PC-3 (cell line): Measurements from ENCODE around the gene GABRG2. TPM values are rescaled to one million over a fixed set of nuclear protein-coding genes. Genes with fewer than 3 reads are reported as not detected.
A peak's percentile ranks its signal among the peaks of the same experiment; 100 is the strongest.

Experiments used
- ATAC-seq: fragments of 200-7000 bp; cut with Tn5 transposase; 2 replicates; pipeline ENCODE4 v1.9.1; 2020; ENCODE audit warnings: mild to moderate bottlenecking, moderate library complexity
- Bru-seq: library from RNA; stranded (reverse); fragments of 400-500 nt; gene quantifications from one replicate; lab custom pipeline; 2021; lab: Mats Ljungman, UMichigan
- BruChase-seq, 2 experiments: library from RNA; stranded (reverse); fragments of 400-500 nt; gene quantifications; one replicate each; lab custom pipeline; 2021; lab: Mats Ljungman, UMichigan
- BruUV-seq: library from RNA; stranded (reverse); fragments of 400-500 nt; replicated peaks from 2 replicates; lab custom pipeline; 2021; lab: Mats Ljungman, UMichigan
- CTCF ChIA-PET: fragments of 300-600 bp; sonication (Branson Sonifier 250); formaldehyde crosslinking; loops from one replicate; lab custom pipeline; 2022; ENCODE audit warnings: antibody characterized with exemption; lab: Charles Lee
- POLR2A ChIA-PET: fragments of 300-600 bp; sonication (Branson Sonifier 250); formaldehyde crosslinking; loops from one replicate; lab custom pipeline; 2022; ENCODE audit warnings: antibody characterized with exemption; ENCODE audit not compliant: unreplicated experiment; lab: Charles Lee
- DNase-seq: peaks from one replicate; pipeline ENCODE4 v3.0.0-alpha.2; 2015
- H2AFZ ChIP-seq: fragments of 300-600 bp; sonication (generic); 2 replicates; pipeline ENCODE4 v1.6.0; 2016; ENCODE audit warnings: antibody characterized with exemption, low read length
- H3F3A ChIP-seq: fragments of 300-600 bp; sonication (generic); one replicate; pipeline ENCODE4 v1.6.0; 2017; ENCODE audit warnings: antibody characterized with exemption, low read length, control low read depth, mild to moderate bottlenecking; ENCODE audit not compliant: unreplicated experiment
- H3K27ac ChIP-seq: fragments of 300-600 bp; sonication (generic); 2 replicates; pipeline ENCODE4 v1.5.1; 2016; ENCODE audit warnings: mild to moderate bottlenecking, low read length
- H3K27me3 ChIP-seq: fragments of 300-600 bp; sonication (generic); 2 replicates; pipeline ENCODE4 v1.6.1; 2016; ENCODE audit warnings: low read length, mixed read lengths
- H3K36me3 ChIP-seq: fragments of 300-600 bp; sonication (generic); 2 replicates; pipeline ENCODE4 v1.6.1; 2016; ENCODE audit warnings: low read depth, mixed run types, low read length, mixed read lengths
- H3K4me1 ChIP-seq: fragments of 300-600 bp; sonication (generic); 2 replicates; pipeline ENCODE4 v1.5.1; 2016; ENCODE audit warnings: low read length; ENCODE audit not compliant: insufficient read depth
- H3K4me2 ChIP-seq: fragments of 300-600 bp; sonication (generic); 2 replicates; pipeline ENCODE4 v1.6.0; 2016; ENCODE audit warnings: low read length
- H3K4me3 ChIP-seq: fragments of 300-600 bp; sonication (generic); 2 replicates; pipeline ENCODE4 v1.5.1; 2016; ENCODE audit warnings: mild to moderate bottlenecking, low read length, mixed read lengths
- H3K79me2 ChIP-seq: fragments of 300-600 bp; sonication (generic); 2 replicates; pipeline ENCODE4 v1.6.1; 2017; ENCODE audit warnings: low read length, mixed read lengths
- H3K9ac ChIP-seq: fragments of 300-600 bp; sonication (generic); 2 replicates; pipeline ENCODE4 v1.6.0; 2016; ENCODE audit warnings: mild to moderate bottlenecking, low read length
- H3K9me2 ChIP-seq: fragments of 300-600 bp; sonication (generic); replicated peaks from 2 replicates; pipeline ENCODE4 v1.6.1; 2016; ENCODE audit warnings: mixed run types, low read length, mixed read lengths
- H3K9me3 ChIP-seq: fragments of 300-600 bp; sonication (generic); 2 replicates; pipeline ENCODE4 v1.6.1; 2016; ENCODE audit warnings: low read length, mixed read lengths
- H4K20me1 ChIP-seq: fragments of 300-600 bp; sonication (generic); 2 replicates; pipeline ENCODE4 v1.6.1; 2016; ENCODE audit warnings: low read length, mixed read lengths
- CTCF ChIP-seq: fragments of 300-600 bp; sonication (generic); conservative IDR thresholded peaks from 2 replicates; pipeline ENCODE4 v1.5.1; 2017; ENCODE audit warnings: antibody characterized with exemption, low read depth, mild to moderate bottlenecking, low read length
- EZH2 ChIP-seq: fragments of 300-600 bp; sonication (generic); IDR thresholded peaks from one replicate; pipeline ENCODE4 v1.6.1; 2017; ENCODE audit warnings: antibody characterized with exemption, mild to moderate bottlenecking, low read length; ENCODE audit not compliant: unreplicated experiment
- EZH2phosphoT487 ChIP-seq: fragments of 300-600 bp; sonication (generic); IDR thresholded peaks from 2 replicates; pipeline ENCODE4 v1.6.1; 2018; ENCODE audit warnings: mild to moderate bottlenecking, antibody characterized with exemption, low read length, borderline replicate concordance
- intact Hi-C: fragments of 100-400 bp; cut with micrococcal nuclease; formaldehyde crosslinking; loops from 2 replicates; pipeline ENCODE4 v1.9.0; 2023
- long read RNA-seq: library from polyadenylated mRNA; unstranded; transcript quantifications from one replicate; pipeline ENCODE4 v2.0.0, GENCODE V29; 2021; ENCODE audit not compliant: unreplicated experiment
- total RNA-seq: library from RNA; depleted of rRNA; stranded (reverse); fragments of >200 nt; gene quantifications from 2 replicates; pipeline ENCODE4 v1.2.3, GENCODE V29; 2014; rRNA removed

The GABRG2 gene
- not detected in 2 replicates for total RNA-seq
- percentile 4 among the genes with signal in this experiment for Bru-seq, nascent RNA
- percentile 1 among the genes with signal in this experiment for BruChase-seq, experiment 1, labeled RNA remaining after a 6-hour chase
- percentile 2 among the genes with signal in this experiment for BruChase-seq, experiment 2, labeled RNA remaining after a 2-hour chase
- long read RNA-seq, partial matches to known transcripts: 0 of 1 reads
- long read RNA-seq, other reads (novel, unspliced or antisense): 1 of 1 reads

DNA sequence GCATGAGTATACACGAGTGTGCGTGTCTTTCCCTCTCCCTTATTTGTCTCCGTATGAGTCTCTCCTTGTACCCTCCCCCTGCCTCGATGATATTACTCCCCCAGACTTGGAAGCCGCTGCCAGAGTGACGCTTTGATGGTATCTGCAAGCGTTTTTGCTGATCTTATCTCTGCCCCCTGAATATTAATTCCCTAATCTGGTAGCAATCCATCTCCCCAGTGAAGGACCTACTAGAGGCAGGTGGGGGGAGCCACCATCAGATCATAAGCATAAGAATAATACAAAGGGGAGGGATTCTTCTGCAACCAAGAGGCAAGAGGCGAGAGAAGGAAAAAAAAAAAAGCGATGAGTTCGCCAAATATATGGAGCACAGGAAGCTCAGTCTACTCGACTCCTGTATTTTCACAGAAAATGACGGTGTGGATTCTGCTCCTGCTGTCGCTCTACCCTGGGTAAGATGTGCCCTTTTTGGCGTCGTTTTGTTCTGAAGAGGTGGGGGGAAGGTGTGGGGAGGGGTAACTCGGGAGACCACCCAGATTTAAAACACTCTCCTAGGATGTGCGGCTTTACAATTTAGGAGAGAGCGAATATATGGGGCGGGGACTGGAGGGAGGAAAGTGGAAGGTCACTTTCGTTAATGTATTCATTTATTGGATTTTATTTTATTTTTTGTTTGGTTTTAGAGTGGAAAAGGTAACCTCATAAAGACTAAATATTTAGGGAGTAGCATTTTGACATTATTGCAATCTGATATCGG, at the start of gene GABRG2:
TSS of gene GABRG2 (plus strand) at position 119 of the 757 bp plus-strand sequence. CDS start at position 346, 227 bp downstream.
- Histone ChIP-seq H2AFZ (no peak within 1 kb of the TSS), H3K9me2 (no peaks in the 10 kb centered on the region), H3K27me3 (no peaks in the 10 kb centered on the region), H3K27ac (no peak within 1 kb of the TSS), H3F3A (no peaks in the 10 kb centered on the region), H4K20me1 (no peaks in the 10 kb centered on the region), H3K9ac (no peak within 1 kb of the TSS), H3K9me3 (no peaks in the 10 kb centered on the region), H3K4me3 (no peak within 1 kb of the TSS), H3K79me2 (no peaks in the 10 kb centered on the region), H3K36me3 (no peaks in the 10 kb centered on the region), H3K4me1 (no peaks in the 10 kb centered on the region), H3K4me2 (no peak within 1 kb of the TSS)
- TF ChIP-seq CTCF (no peak), EZH2phosphoT487 (no peak), EZH2 (no peak)
- intact Hi-C loops: no loop called here
- BruUV-seq: no TSS peak
- DNase-seq (no peak), ATAC-seq (no peak)
- POLR2A ChIA-PET: no interaction called here
- CTCF ChIA-PET: no interaction called here

- BruUV-seq: no TSS peak
- no peaks in the 10 kb centered on the region for H3F3A ChIP-seq
- no peaks in the 10 kb centered on the region for H3K36me3 ChIP-seq
- no peak overlapping the region for H3K9ac ChIP-seq
- no peaks in the 10 kb centered on the region for H3K9me2 ChIP-seq
- H2AFZ ChIP-seq: no peak overlapping the region
- ATAC-seq: no peak
- ChIA-PET POLR2A (no interaction called here), CTCF (no interaction called here)
- intact Hi-C loops: no loop called here
- peaks cover 5% of the 10 kb centered on the region; the same call in 1 of the 2 replicates for H3K9me3 ChIP-seq
- peak; percentile 3 for DNase-seq
- no peak for TF ChIP-seq CTCF
- TF ChIP-seq EZH2: no peak
- no peak for TF ChIP-seq EZH2phosphoT487
- H3K4me3 ChIP-seq: no peak overlapping the region
- H3K4me2 ChIP-seq: no peak overlapping the region
- H3K27ac ChIP-seq: no peak overlapping the region
- no peaks in the 10 kb centered on the region for H3K79me2 ChIP-seq
- H3K4me1 ChIP-seq: no peaks in the 10 kb centered on the region
- no peaks in the 10 kb centered on the region for H3K27me3 ChIP-seq
- no peaks in the 10 kb centered on the region for H4K20me1 ChIP-seq
Measured at GRCh38 chr5:162025312-162025711, 42.3 kb upstream of the GABRG2 start.
